ENCODE data around the gene TPP2.

TPP2 gene

DNA sequence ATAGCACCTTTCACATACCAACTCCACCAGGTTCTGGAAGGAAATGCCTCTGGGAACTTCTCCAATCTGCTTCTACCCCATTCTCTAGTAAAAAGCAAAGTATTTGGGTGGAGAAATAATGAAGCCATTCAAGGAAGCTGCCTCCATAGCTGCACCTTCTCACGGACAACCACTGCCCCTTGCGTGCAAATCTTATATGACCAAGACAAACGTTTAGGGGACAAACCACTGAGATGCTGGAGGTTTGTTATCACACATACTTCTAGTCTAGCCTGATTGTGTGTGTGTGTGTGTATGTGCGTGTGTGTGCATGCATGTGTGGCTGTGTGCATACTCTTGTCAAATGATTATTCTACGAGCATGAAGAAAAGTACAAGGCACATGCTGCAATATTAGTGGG lies 104.5 kb downstream of the TPP2 start:
- intact Hi-C loops (cut with DNase I; ENCODE audit: low total_unique reads), result no loop called here

DNA sequence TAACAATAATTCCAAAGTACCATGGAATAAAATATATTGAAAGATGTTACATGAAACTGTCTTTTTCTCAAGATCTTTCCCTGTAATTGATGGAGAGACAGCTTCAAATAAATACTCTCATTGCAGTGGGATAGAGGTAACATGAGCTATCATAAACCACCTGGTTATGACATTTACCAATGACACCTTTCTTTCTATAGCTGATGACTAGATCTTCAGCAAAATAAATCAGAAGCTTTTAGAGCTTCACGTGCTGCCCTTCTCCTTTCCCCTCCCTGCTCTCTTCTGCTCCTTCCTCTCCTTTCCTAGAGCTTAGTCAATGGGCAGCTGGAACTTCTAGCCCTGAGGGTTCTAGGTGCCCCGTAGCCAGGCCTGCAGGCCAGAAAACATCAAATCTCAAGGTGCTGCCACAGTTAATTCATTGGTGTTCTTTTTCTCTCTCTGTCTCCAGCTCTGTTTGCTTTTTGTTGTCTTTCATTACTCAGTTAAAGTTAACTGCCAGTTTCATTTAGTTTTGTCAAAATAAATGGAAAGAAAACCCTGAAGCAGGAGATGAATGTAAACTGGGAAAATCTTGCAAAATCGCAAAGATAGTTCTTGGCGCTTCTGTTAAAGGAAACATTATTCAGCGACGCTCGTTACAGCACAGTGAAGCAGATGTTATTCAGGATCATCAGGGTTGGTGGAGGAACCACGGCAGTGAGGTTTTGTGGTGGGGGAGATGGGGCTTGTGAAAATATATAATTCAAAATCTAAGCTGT lies 106.4 kb downstream of the TPP2 start:
- Histone ChIP-seq H3K36me3 (no peaks in the 10 kb centered on the region), H3K4me3 (no peak overlapping the region), H3K27ac (no peak overlapping the region), H3K27me3 (no peaks in the 10 kb centered on the region), H3K4me1 (peaks cover 0 to 14% (median 0%) of the 10 kb centered on the region in 4 donors), H3K9me3 (peaks cover 0 to 3% (median 0%) of the 10 kb centered on the region in 3 donors)
- intact Hi-C loops (cut with DNase I; ENCODE audit: low total_unique reads), result no loop called here
- TF ChIP-seq, protein P1, sequence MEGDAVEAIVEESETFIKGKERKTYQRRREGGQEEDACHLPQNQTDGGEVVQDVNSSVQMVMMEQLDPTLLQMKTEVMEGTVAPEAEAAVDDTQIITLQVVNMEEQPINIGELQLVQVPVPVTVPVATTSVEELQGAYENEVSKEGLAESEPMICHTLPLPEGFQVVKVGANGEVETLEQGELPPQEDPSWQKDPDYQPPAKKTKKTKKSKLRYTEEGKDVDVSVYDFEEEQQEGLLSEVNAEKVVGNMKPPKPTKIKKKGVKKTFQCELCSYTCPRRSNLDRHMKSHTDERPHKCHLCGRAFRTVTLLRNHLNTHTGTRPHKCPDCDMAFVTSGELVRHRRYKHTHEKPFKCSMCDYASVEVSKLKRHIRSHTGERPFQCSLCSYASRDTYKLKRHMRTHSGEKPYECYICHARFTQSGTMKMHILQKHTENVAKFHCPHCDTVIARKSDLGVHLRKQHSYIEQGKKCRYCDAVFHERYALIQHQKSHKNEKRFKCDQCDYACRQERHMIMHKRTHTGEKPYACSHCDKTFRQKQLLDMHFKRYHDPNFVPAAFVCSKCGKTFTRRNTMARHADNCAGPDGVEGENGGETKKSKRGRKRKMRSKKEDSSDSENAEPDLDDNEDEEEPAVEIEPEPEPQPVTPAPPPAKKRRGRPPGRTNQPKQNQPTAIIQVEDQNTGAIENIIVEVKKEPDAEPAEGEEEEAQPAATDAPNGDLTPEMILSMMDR (IDR thresholded peaks at IDR 0.05), result no peak
- no peak for DNase-seq

More for the DNA sequence above, 104.5 kb downstream of the TPP2 start:
- H3K9me3 ChIP-seq, result peaks cover 0 to 3% (median 0%) of the 10 kb centered on the region in 3 donors
- H3K27me3 ChIP-seq, result no peaks in the 10 kb centered on the region
- peaks cover 0 to 14% (median 0%) of the 10 kb centered on the region in 4 donors for H3K4me1 ChIP-seq
- no peak overlapping the region for H3K4me3 ChIP-seq
- H3K36me3 ChIP-seq, result no peaks in the 10 kb centered on the region
- DNase-seq, result no peak
- TF ChIP-seq, protein P1 (IDR thresholded peaks at IDR 0.05), result no peak
- no peak overlapping the region for H3K27ac ChIP-seq

DNA sequence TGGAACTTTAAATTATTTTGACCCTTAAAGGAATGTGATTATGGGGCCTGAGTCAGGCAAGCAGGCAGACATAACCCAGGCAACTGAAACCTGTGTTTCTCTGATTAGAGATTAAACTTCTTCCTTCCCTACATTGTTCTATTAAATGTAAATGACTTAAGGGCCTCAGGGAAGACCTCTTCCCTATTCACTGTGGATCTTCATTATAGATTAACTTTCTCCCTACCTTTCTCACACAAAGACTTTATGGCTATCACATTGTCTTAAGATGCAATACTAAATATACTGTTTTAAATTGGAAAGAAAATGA lies 106.9 kb downstream of the TPP2 start:
- intact Hi-C loops (cut with DNase I; ENCODE audit: low total_unique reads), result no loop called here
- Histone ChIP-seq H3K36me3 (no peaks in the 10 kb centered on the region), H3K9me3 (peaks cover 0 to under 1% (median 0%) of the 10 kb centered on the region in 3 donors), H3K4me3 (no peak overlapping the region), H3K27me3 (no peaks in the 10 kb centered on the region), H3K4me1 (peaks cover 0 to 14% (median 0%) of the 10 kb centered on the region in 4 donors), H3K27ac (no peak overlapping the region)
- TF ChIP-seq, protein P1 (IDR thresholded peaks at IDR 0.05), result no peak
- DNase-seq, result no peak

DNA sequence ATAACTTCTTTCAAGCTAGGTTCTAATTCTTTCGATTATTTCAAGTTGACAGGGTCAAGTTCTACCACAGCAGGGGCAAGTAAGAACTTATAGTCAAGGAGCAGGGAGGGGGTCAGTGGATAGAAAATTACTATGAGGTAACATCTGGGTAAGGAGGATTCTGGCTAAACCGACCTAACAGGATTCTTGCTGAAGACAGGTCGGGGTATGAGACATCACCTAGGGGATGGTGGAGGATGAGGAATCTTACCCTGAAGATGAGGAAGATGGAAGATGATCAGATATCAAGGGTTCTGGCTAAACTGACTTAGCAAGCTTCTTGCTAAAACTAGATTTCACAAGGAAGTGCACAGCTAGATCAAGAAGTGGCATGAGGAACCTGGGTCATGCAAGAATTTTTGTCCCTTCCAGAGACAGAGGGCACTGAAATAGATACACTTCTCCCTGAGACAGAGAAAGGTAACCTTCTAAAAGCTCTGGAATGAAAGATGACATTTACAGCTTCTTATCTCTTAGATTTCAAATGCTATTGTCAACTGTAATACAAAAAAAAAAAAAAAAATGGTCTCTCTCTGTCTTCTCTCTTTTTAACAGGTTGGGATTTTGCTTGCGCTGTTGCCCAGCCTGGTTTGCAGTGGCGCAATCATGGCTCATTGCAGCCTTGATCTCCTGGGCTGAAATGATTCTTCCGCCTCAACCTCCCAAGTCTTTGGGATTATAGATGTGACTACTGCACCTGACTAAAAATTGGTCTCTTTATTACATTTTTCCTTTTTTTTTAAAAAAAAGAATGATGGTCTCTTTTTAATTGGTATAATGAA lies 107.7 kb downstream of the TPP2 start:
- Histone ChIP-seq H3K4me3 (no peak overlapping the region), H3K4me1 (peaks cover 0 to 14% (median 0%) of the 10 kb centered on the region in 4 donors), H3K9me3 (no peaks in the 10 kb centered on the region), H3K27ac (no peak overlapping the region), H3K36me3 (no peaks in the 10 kb centered on the region), H3K27me3 (no peaks in the 10 kb centered on the region)
- TF ChIP-seq, protein P1 (IDR thresholded peaks at IDR 0.05), result no peak
- intact Hi-C loops (cut with DNase I; ENCODE audit: low total_unique reads), result no loop called here
- DNase-seq, result no peak

DNA sequence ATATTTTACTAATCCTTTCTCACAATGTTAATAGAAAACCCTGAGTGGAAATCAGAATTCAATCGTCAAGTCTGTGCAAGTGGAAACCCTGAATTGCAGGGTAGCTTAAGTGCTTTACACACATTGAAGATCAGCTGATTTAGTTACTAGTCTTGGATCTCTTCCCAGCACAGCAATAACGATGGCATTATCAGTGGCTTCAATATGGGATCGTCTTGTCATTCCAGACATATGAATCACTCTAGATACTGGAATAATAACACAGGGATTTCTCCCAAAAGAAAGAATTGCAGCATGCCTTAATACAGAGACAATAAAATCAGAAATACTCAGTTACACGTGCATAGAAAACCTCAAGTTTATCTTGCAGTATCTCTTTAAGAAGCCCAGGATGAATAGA lies 110.7 kb downstream of the TPP2 start:
- H3K27ac ChIP-seq, result no peak overlapping the region
- H3K4me1 ChIP-seq, result no peaks in the 10 kb centered on the region
- H3K9me3 ChIP-seq, result no peaks in the 10 kb centered on the region
- no peak overlapping the region for H3K4me3 ChIP-seq
- intact Hi-C loops (cut with DNase I; ENCODE audit: low total_unique reads), result no loop called here
- TF ChIP-seq, protein P1 (IDR thresholded peaks at IDR 0.05), result no peak
- DNase-seq, result no peak
- H3K36me3 ChIP-seq, result no peaks in the 10 kb centered on the region
- H3K27me3 ChIP-seq, result no peaks in the 10 kb centered on the region
